ENCODE data around the gene TSPAN12. TPM values are rescaled to one million over a fixed set of nuclear protein-coding genes. Genes with fewer than 3 reads are reported as not detected.

Gene TSPAN12
- total RNA-seq, 3 donors from 2014 or later, result 23.1 to 43.4 (median 35.6) TPM

DNA sequence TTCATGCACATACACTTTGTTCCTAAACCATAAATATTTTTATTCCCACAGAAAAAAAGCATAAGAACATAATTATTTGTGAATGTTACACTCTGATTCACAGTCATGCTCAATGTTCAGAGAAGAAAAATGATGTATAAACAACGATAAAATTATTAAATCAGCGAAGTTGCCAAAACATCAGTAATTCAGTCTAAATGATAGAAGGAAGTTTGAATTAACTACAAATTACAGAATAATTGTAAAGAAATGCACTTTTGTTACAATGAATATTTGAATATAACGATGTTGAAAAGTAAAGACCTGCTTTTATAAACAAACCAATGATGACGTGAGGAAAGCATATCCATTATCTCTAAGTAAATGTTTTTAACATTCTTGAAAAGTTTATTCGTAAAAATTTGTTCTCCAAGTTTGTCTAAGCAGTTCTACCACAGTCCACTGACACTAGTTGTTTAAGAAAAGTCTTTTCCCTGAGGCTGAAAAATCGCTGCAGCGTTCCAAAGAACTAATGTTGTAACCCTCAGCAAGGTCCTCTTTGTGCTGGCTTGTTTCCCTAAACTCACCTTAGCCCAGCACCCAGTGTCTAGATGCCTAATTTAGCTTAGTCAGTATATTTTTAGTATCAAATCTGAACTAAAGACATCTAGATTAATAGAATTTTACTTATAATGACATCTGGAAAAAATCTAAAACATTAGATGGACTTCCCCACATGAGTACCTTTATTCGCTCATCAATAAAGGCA is 30.4 kb downstream of the TSPAN12 start:
- H3K9me3 ChIP-seq, result peaks cover 3% of the 10 kb centered on the region
- H3K4me3 ChIP-seq, result no peak overlapping the region
- H3K36me3 ChIP-seq (ENCODE audit: low read depth), result no peaks in the 10 kb centered on the region
- intact Hi-C loops (cut with DNase I, micrococcal nuclease), result no loop called here
- TF ChIP-seq, protein P1, sequence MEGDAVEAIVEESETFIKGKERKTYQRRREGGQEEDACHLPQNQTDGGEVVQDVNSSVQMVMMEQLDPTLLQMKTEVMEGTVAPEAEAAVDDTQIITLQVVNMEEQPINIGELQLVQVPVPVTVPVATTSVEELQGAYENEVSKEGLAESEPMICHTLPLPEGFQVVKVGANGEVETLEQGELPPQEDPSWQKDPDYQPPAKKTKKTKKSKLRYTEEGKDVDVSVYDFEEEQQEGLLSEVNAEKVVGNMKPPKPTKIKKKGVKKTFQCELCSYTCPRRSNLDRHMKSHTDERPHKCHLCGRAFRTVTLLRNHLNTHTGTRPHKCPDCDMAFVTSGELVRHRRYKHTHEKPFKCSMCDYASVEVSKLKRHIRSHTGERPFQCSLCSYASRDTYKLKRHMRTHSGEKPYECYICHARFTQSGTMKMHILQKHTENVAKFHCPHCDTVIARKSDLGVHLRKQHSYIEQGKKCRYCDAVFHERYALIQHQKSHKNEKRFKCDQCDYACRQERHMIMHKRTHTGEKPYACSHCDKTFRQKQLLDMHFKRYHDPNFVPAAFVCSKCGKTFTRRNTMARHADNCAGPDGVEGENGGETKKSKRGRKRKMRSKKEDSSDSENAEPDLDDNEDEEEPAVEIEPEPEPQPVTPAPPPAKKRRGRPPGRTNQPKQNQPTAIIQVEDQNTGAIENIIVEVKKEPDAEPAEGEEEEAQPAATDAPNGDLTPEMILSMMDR (IDR thresholded peaks at IDR 0.05), result no peak
- H3K4me1 ChIP-seq (ENCODE audit: low read depth), result no peaks in the 10 kb centered on the region
- DNase-seq (no peak), ATAC-seq (no peak)

DNA sequence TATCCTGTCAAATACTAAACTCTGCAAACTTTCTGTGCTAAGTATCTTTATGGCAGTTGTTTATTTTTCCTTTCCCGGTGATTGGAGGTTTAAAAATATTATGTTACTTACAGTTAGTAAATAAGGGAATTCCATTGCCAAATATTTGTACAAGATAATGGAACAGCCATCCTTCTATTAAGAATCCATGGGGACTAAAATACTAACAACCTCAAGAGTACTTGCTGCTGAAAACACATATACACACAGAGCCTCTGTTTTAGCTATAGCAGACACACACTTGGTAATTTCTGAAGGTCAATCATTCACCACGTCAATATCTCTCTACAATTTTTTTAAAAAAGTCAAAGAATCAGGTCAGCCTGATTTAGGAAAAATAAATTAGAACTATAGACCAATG is 32.4 kb downstream of the TSPAN12 start:
- Histone ChIP-seq H3K36me3 (ENCODE audit: low read depth) (no peaks in the 10 kb centered on the region), H3K4me3 (no peak overlapping the region), H3K9me3 (peaks cover 3% of the 10 kb centered on the region), H3K4me1 (ENCODE audit: low read depth) (no peaks in the 10 kb centered on the region)
- intact Hi-C loops (cut with DNase I, micrococcal nuclease), result no loop called here
- DNase-seq (no peak), ATAC-seq (no peak)
- TF ChIP-seq, protein P1 (IDR thresholded peaks at IDR 0.05), result no peak

GRCh38 chr7:120825152-120825551 is 32.8 kb downstream of the TSPAN12 start:
- Histone ChIP-seq H3K9me3 (peaks cover under 1% of the 10 kb centered on the region), H3K36me3 (ENCODE audit: low read depth) (no peaks in the 10 kb centered on the region), H3K4me1 (ENCODE audit: low read depth) (no peaks in the 10 kb centered on the region), H3K4me3 (no peak overlapping the region)
- no peak for ATAC-seq
- intact Hi-C loops (cut with DNase I, micrococcal nuclease), result no loop called here
- DNase-seq, result no peak
- TF ChIP-seq, protein P1 (IDR thresholded peaks at IDR 0.05), result no peak

DNA sequence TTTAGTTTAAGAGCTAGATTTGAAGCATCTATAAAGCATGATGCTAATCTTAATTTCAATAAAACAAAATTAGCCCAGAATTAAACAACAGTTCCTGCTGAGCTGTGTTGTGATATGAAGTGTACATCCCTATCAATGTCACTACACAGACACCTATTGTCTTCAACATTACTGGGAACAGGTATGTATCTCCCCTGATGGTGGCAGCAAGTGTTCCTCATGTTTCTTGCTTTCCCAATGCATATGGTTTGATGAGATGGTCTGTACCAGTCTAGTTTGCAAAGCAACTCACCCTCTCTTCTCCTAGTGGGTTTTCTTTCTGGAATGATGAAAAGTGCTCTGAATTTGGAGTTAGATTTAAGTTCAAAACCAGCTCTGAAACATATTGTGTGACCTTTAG is 38.1 kb downstream of the TSPAN12 start:
- H3K36me3 ChIP-seq (ENCODE audit: low read depth), result no peaks in the 10 kb centered on the region
- TF ChIP-seq, protein P1 (IDR thresholded peaks at IDR 0.05), result no peak
- H3K9me3 ChIP-seq, result no peaks in the 10 kb centered on the region
- DNase-seq (no peak), ATAC-seq (no peak)
- no peaks in the 10 kb centered on the region for H3K4me1 ChIP-seq (ENCODE audit: low read depth)
- H3K4me3 ChIP-seq, result no peak overlapping the region
- intact Hi-C loops (cut with DNase I, micrococcal nuclease), result no loop called here

- Histone ChIP-seq H3K36me3 (ENCODE audit: low read depth) (no peaks in the 10 kb centered on the region), H3K4me3 (no peak overlapping the region), H3K9me3 (no peaks in the 10 kb centered on the region), H3K4me1 (ENCODE audit: low read depth) (no peaks in the 10 kb centered on the region)
- ATAC-seq (no peak), DNase-seq (no peak)
- intact Hi-C loops (cut with DNase I, micrococcal nuclease), result no loop called here
- TF ChIP-seq, protein P1 (IDR thresholded peaks at IDR 0.05), result no peak
Observed at GRCh38 chr7:120817851-120818250, 40.1 kb downstream of the TSPAN12 start.

Measured in mucosa of descending colon (tissue), 3 donors.